GM12865 (cell line): ENCODE results near the gene CDH4.

Source experiments
- DNase-seq: peaks from one replicate; pipeline ENCODE4 v3.0.0; 2010; ENCODE audit warnings: low read depth
- H3K4me3 ChIP-seq: 2 replicates; pipeline ENCODE4 v1.5.1; 2011; ENCODE audit warnings: mild to moderate bottlenecking, low read depth, low read length, control low read depth
- CTCF ChIP-seq: IDR thresholded peaks from 2 replicates; pipeline ENCODE4 v1.5.1; 2011; ENCODE audit warnings: low read length, control low read depth, low read depth, inconsistent platforms; ENCODE audit not compliant: insufficient read depth; ENCODE audit errors: missing control alignments

The CDH4 gene

DNA sequence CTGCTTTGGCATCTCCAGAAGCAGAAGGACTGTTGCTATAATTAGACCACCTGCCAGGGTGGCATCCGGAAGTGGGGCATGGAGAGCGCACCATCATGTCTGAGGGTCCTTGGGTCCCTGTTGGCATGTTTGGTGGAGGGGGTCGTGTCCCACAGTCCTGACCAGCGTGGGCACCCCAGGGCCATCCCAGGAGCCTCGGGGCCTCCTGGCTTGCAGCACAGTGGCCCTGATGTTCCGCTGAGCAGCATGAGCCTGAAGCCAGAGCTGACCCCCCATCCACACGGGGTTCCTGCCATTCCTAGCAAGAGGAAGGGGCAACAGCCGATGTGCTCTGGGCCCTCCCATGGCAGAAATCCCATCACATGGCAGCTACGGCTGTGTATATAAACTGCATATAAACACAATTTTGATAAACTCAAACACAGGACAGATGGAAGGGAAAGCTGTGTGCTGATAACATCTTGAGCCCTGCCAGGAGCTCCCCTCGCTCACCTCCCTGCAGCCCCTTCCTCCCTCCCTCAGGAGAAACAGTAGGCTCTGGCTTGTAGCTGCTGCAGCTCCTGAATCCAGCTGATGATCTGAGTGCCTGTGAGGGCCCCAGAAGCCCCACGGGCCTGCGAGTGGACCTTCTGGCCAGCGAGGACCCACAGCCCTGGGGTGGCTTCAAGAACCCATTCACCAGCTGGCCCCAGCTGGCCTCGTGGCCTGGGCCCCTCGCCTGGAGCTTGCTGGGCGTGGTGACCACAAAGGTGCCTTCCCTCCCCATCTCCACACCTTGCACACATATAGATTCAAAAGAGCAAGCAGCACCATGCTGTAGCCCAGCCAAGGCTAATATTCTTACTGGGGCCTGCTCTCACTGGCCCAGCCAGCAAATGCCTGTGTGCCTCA lies 321.6 kb downstream of the CDH4 start:
- DNase-seq: no peak
- no peak for TF ChIP-seq CTCF
- H3K4me3 ChIP-seq: no peak overlapping the region

- no peak for DNase-seq
- H3K4me3 ChIP-seq: no peak overlapping the region
- TF ChIP-seq CTCF: no peak
These were observed 323.3 kb downstream of the CDH4 start for GRCh38 chr20:61575151-61575937.

DNA sequence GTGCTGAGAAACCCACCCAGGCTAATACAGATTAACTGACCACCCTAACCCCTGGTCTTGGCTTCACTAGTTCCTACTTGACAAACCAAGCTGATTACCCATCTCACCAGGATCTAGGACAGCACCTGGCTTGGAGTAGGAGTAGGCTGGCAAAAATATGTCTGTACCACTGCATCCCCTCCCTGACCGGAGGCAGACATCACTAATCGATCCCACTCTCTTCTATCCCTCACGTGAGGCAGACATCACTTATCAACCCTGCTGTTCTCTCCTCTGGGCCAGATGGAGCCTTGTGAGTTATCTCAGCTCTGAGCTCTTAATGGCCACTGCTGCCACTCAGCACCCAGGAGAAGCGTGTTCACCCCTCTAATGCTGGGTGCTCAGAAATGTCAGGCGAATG lies 324.3 kb downstream of the CDH4 start:
- DNase-seq: no peak
- no peak for TF ChIP-seq CTCF
- no peak overlapping the region for H3K4me3 ChIP-seq

GRCh38 chr20:61577065-61577464 lies 325.0 kb downstream of the CDH4 start:
- H3K4me3 ChIP-seq: no peak overlapping the region

GRCh38 chr20:61579908-61580307 lies 327.8 kb downstream of the CDH4 start:
- H3K4me3 ChIP-seq: no peak overlapping the region
- no peak for DNase-seq
- no peak for TF ChIP-seq CTCF

More at GRCh38 chr20:61577065-61577464, 325.0 kb downstream of the CDH4 start:
- TF ChIP-seq CTCF: no peak
- no peak for DNase-seq

DNA sequence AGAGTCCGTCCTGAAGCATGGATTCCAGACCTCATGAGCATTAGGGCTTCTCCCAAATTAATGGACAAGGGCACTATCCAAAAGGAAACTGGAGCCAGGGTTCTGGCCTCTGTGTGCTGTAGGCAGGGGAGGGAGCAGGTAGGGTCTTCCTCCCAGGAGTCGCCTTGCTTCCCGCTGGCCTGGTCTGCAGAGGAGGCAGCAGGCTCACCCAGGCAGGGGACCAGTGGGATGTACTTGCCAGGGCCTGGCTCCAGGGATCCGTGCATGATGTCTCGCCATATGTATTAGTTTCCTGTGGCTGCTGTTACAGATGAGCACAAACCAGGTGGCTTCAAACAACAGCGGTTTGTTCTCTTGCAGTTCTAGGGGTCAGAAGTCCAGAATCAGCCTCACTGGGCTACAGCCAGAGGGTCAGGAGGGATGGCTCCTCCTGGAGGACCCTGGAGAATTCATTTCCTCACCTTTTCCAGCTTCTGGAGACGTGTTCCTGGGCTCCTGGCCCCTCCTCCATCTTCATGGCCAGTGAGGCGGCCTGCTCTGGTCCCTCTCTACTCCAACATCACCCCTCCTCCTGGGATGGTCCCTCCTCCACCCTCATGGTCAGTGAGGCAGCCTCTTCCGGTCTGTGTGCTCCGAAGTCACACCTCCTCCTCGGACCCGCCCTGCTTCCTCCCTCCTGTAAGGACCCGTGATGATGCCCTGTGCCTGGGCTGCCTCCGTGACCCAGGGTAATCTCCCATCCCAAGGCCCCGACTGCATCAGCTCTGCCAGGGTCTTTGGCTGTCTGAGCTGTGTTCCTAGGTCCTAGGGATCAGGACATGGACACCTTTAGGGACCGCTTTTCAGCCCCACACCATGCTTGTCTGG lies 329.1 kb downstream of the CDH4 start:
- H3K4me3 ChIP-seq: no peak overlapping the region
- no peak for DNase-seq
- TF ChIP-seq CTCF: no peak
